ENCODE data around the gene PCNT.

- no peak for TF ChIP-seq POLR2AphosphoS5 (IDR thresholded peaks at IDR 0.05)
- TF ChIP-seq EP300 (conservative IDR thresholded peaks at IDR 0.05; ENCODE audit: poor library complexity, severe bottlenecking): no peak
- no peak for TF ChIP-seq CTCF (IDR thresholded peaks at IDR 0.05; ENCODE audit: poor library complexity, severe bottlenecking)
- TF ChIP-seq EZH2 (IDR thresholded peaks at IDR 0.05; ENCODE audit: borderline replicate concordance, insufficient read depth, low read length, poor library complexity, severe bottlenecking): no peak
- no peak for TF ChIP-seq RAD21 (conservative IDR thresholded peaks at IDR 0.05)
- TF ChIP-seq, protein P1, sequence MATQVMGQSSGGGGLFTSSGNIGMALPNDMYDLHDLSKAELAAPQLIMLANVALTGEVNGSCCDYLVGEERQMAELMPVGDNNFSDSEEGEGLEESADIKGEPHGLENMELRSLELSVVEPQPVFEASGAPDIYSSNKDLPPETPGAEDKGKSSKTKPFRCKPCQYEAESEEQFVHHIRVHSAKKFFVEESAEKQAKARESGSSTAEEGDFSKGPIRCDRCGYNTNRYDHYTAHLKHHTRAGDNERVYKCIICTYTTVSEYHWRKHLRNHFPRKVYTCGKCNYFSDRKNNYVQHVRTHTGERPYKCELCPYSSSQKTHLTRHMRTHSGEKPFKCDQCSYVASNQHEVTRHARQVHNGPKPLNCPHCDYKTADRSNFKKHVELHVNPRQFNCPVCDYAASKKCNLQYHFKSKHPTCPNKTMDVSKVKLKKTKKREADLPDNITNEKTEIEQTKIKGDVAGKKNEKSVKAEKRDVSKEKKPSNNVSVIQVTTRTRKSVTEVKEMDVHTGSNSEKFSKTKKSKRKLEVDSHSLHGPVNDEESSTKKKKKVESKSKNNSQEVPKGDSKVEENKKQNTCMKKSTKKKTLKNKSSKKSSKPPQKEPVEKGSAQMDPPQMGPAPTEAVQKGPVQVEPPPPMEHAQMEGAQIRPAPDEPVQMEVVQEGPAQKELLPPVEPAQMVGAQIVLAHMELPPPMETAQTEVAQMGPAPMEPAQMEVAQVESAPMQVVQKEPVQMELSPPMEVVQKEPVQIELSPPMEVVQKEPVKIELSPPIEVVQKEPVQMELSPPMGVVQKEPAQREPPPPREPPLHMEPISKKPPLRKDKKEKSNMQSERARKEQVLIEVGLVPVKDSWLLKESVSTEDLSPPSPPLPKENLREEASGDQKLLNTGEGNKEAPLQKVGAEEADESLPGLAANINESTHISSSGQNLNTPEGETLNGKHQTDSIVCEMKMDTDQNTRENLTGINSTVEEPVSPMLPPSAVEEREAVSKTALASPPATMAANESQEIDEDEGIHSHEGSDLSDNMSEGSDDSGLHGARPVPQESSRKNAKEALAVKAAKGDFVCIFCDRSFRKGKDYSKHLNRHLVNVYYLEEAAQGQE (IDR thresholded peaks at IDR 0.05; ENCODE audit: borderline replicate concordance): no peak
- TF ChIP-seq MXI1 (conservative IDR thresholded peaks at IDR 0.05; ENCODE audit: poor library complexity, severe bottlenecking): no peak
These were observed 94.5 kb downstream of the PCNT start for GRCh38 chr21:46418265-46418946.
